NCI-H2196 treated with DMSO at 0.1 percent for 48 hours (cell line): Measurements from ENCODE around the gene MED20.

Source experiments
- DNase-seq: peaks from one replicate; lab custom pipeline; 2025; ENCODE audit not compliant: unreplicated experiment; lab: John Stamatoyannopoulos, UW

The MED20 gene

DNA sequence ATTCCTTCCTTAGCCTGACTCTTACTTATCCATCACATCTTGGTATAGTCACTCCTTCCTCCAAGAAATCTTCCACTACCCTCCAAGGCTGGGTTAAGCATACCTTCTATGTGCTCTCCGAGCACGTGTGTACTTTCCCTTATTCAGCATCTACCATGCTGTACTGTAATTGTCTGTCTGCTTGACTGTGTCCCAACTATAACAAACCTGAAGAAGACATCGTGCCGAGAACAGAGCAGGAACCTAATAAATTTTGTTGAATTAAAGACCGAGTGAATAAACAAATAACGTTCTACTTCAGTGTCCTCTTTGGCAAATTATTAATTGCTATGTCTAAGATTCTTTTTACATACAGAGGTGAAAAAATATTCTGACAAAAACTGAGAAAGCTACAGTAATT is 61.6 kb downstream of the MED20 start:
- DNase-seq: no peak

DNA sequence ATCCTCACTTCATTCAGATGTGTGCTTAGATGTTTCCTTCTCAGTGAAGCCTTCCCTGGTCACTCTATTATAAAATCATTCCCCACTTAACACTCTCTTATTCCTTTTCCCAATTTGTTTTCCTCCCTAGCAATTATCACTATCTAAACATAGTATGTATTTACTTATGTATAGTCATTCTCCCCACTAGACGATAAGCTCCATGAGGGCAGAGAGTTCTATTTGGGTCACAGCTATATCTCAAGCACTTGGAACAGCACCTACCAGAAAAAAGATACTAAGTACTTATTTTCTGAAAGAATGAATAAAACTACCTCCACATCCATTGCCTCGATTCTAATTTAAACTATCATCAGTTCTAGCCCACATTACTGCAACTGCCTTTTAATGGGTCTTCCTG is 62.2 kb downstream of the MED20 start:
- DNase-seq: no peak
